Ovary (tissue), 9 donors: ENCODE data around the gene CFHR2. TPM values are rescaled to one million over a fixed set of nuclear protein-coding genes. Genes with fewer than 3 reads are reported as not detected.
"Not testable (repeated sequence)": the region's sequence is repeated elsewhere in the genome, so short reads cannot be mapped to it uniquely, and the experiment has no call there.

Experiments
- DNase-seq, 5 donors: peaks; one replicate each; pipeline ENCODE4 v3.0.0-alpha.2; 2019 to 2020
- H3K27ac ChIP-seq, 2 donors: fragments of 200-600 bp; one replicate each; pipeline versions ENCODE4 v1.5.1 to v1.8.0; 2019 to 2022
- H3K27me3 ChIP-seq: fragments of 200-600 bp; one replicate; pipeline ENCODE4 v1.8.0; 2022
- H3K36me3 ChIP-seq: fragments of 200-600 bp; sonication (generic); one replicate; pipeline ENCODE4 v1.5.1; 2019
- H3K4me1 ChIP-seq: one replicate; pipeline ENCODE4 v1.8.1; 2013; ENCODE audit warnings: mild to moderate bottlenecking, moderate library complexity; ENCODE audit not compliant: insufficient read depth
- H3K4me3 ChIP-seq: fragments of 200-600 bp; sonication (generic); one replicate; pipeline ENCODE4 v1.5.1; 2017
- H3K9me3 ChIP-seq, 2 donors: fragments of 200-600 bp in 1 of 2; sonication (generic) in 1 of 2; one replicate each; pipeline versions ENCODE4 v1.5.1 to v1.8.1; 2013 to 2019; ENCODE audit warnings: mild to moderate bottlenecking in 1 of 2, moderate library complexity in 1 of 2
- CTCF ChIP-seq, 3 donors: fragments of 450-650 bp in 2 of 3; fragments of 200-600 bp in 1 of 3; IDR thresholded peaks; one replicate each; pipeline versions ENCODE4 v1.5.1 to v1.8.0; 2016 to 2022; ENCODE audit warnings: antibody characterized with exemption in 3 of 3, mild to moderate bottlenecking in 1 of 3
- EP300 ChIP-seq: sonication (generic); formaldehyde crosslinking; IDR thresholded peaks from one replicate; pipeline ENCODE4 v1.6.1; 2017; ENCODE audit warnings: antibody characterized with exemption
- POLR2A ChIP-seq: fragments of 450-650 bp; IDR thresholded peaks from one replicate; pipeline ENCODE4 v1.6.1; 2017; ENCODE audit warnings: antibody characterized with exemption, mild to moderate bottlenecking, moderate library complexity
- WGBS, 3 donors: extraction: QIAGEN DNeasy Blood & Tissue Kit in 1 of 3; methylation state at CpG; one replicate each; pipeline versions ENCODE4 v1.1.5 to v1.1.7; 2013 to 2017; 5-methylcytosine and 5-hydroxymethylcytosine counted together
- intact Hi-C, 4 donors: fragments of 100-400 bp; cut with DNase I; formaldehyde crosslinking; loops; one replicate each; pipeline versions ENCODE4 v1.11.0 to v1.15.1; 2022 to 2023
- polyA plus RNA-seq, 2 donors: library from polyadenylated mRNA; stranded (reverse); fragments of 200-250 nt in 1 of 2; fragments of 350-450 nt in 1 of 2; fragmentation: Illumina TruSeq in 1 of 2; extraction: RNeasy Lipid Tissue Mini Kit (QIAGEN cat#74804) in 1 of 2; gene quantifications; one replicate each; pipeline ENCODE4 v1.2.3, GENCODE V29; 2013 to 2014
- total RNA-seq, 7 donors: library from RNA; depleted of rRNA in 2 of 7; stranded (reverse); fragments of >200 nt in 2 of 7; fragmentation: NEBNext Ultra II Directional in 3 of 7; extraction: Animal tissue kit (Norgen Biotek cat#: 25700) in 3 of 7; gene quantifications; one replicate each; pipeline versions ENCODE4 v1.1.0 to v1.2.4, GENCODE V29; 2016 to 2023
- donor health status: DM: no; HTN: no; CAD: no; lungs with moderate emphysema.
- donor health status: DM: no; HTN: no; CAD: no.
- donor health status: Bipolar disorder and iron deficiency.
- donor health status: DM: yes; HTN: yes; CAD: no.
- donor health status: DM: no; HTN: no; CAD: no.
- donor health status: DM: yes; HTN: yes; CAD: no.

Gene CFHR2
- total and polyA plus RNA-seq, 9 donors = 0.25 to 0.38 TPM; not detected in 7

- Histone ChIP-seq H3K9me3 (no peaks in the 10 kb centered on the region), H3K27me3 (no peaks in the 10 kb centered on the region), H3K4me3 (no peak overlapping the region), H3K4me1 (no peaks in the 10 kb centered on the region), H3K36me3 (no peaks in the 10 kb centered on the region), H3K27ac (no peak overlapping the region)
- peak in 1 of 5 donors; percentile 16 for DNase-seq
- intact Hi-C loops = no loop called here
- no peak for TF ChIP-seq CTCF (IDR thresholded peaks at IDR 0.05)
- WGBS, 3 donors = 90 to 94% (median 93%) methylated on average over 20 to 32 of the region's 32 CpGs
Measured at GRCh38 chr1:196933531-196934189, 9.9 kb upstream of the CFHR2 start.

DNA sequence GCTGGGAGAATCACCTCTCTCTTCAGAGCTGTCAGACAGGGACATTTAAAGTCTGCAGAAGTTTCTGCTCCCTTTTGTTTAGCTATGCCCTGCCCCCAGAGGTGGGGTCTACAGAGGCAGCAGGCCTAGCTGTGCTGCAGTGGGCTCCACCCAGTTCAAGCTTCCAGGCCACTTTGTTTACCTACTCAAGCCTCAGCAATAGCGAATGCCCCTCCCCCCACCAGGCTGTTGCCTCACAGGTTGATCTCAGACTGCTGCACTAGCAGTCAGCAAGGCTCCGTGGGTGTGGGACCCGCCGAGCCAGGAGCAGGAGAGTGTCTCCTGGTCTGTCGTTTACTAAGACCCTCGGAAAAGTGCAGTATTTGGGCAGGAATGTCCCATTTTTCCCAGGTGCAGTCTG lies 2.1 kb upstream of the CFHR2 start:
- H3K36me3 ChIP-seq, intact Hi-C loops, DNase-seq, H3K27me3 ChIP-seq, H3K4me1 ChIP-seq, H3K9me3 ChIP-seq, H3K4me3 ChIP-seq, H3K27ac ChIP-seq: not testable (repeated sequence)
- 79 to 88% (median 82%) methylated on average over 6 of the region's 6 CpGs for WGBS, 3 donors

GRCh38 chr1:196951711-196952394 lies 8.3 kb downstream of the CFHR2 start:
- Histone ChIP-seq H3K27ac (no peak overlapping the region), H3K27me3 (no peaks in the 10 kb centered on the region), H3K4me3 (no peak overlapping the region), H3K4me1 (no peaks in the 10 kb centered on the region), H3K9me3 (no peaks in the 10 kb centered on the region), H3K36me3 (no peaks in the 10 kb centered on the region)
- WGBS, 3 donors = 68 to 71% (median 69%) methylated on average over 2 of the region's 2 CpGs
- intact Hi-C loops = no loop called here
- TF ChIP-seq POLR2A (no peak), CTCF (IDR thresholded peaks at IDR 0.05) (no peak), EP300 (no peak)
- no peak for DNase-seq

DNA sequence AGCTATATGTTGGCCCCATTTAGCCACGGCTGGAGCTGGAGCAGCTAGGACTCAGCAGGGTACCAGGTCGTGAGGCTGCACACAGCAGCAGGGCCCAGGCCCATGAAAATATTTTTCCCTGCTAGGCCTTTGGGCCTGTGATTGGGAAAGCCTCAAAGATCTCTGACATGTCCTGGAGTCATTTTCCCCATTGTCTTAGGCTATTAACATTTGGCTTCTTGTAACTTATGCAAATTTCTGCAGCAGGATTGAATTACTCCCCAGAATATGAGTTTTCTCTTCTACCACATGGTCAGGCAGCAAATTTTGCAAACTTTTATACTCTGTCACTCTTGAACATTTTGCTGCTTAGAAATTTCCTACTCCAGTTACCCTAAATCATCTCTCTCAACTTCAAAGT lies 11.2 kb downstream of the CFHR2 start:
- Histone ChIP-seq H3K9me3 (no peaks in the 10 kb centered on the region), H3K27ac (no peak overlapping the region), H3K4me3 (no peak overlapping the region), H3K27me3 (no peaks in the 10 kb centered on the region), H3K4me1 (no peaks in the 10 kb centered on the region), H3K36me3 (no peaks in the 10 kb centered on the region)
- DNase-seq = no peak
- 85 to 92% (median 88%) methylated on average over 2 of the region's 2 CpGs for WGBS, 3 donors
- intact Hi-C loops = no loop called here
- no peak for TF ChIP-seq POLR2A
- TF ChIP-seq EP300 = no peak
- no peak for TF ChIP-seq CTCF (IDR thresholded peaks at IDR 0.05)

DNA sequence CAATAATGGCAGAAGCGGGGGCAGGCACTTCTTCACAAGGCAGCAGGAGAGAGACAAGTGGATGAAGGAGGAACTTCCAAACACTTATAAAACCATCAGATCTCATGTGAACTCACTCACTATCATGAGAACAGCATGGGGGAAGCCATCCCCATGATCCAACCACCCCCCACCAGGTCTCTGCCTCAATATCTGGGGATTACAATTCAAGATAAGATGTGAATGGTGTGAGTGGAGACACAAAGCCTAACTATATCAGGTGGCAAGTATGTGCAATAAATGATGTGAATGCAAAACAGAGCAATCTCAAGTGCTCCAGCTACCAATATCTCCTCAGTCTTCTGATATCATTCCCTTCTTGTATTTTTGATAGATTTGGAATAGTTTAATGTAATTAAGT lies 12.4 kb downstream of the CFHR2 start:
- H3K36me3 ChIP-seq = no peaks in the 10 kb centered on the region
- 89 to 96% (median 94%) methylated on average over 1 of the region's 1 CpG for WGBS, 3 donors
- no peaks in the 10 kb centered on the region for H3K4me1 ChIP-seq
- no peaks in the 10 kb centered on the region for H3K27me3 ChIP-seq
- DNase-seq = no peak
- no peak overlapping the region for H3K4me3 ChIP-seq
- TF ChIP-seq CTCF (IDR thresholded peaks at IDR 0.05) (no peak), EP300 (no peak), POLR2A (no peak)
- intact Hi-C loops = no loop called here
- no peaks in the 10 kb centered on the region for H3K9me3 ChIP-seq
- H3K27ac ChIP-seq = no peak overlapping the region
